ENCODE data around the gene ABCG1. TPM values are rescaled to one million over a fixed set of nuclear protein-coding genes. Genes with fewer than 3 reads are reported as not detected.

Gene ABCG1
- total RNA-seq, 1 experiment from 2014 or later = not detected

- no peak for DNase-seq (ENCODE audit: low read depth)
Observed at GRCh38 chr21:42191696-42192595, 27.0 kb upstream of the ABCG1 start.

- no peak for DNase-seq (ENCODE audit: low read depth)
Observed at GRCh38 chr21:42193131-42193671, 25.7 kb upstream of the ABCG1 start.

GRCh38 chr21:42193721-42194120 lies 25.2 kb upstream of the ABCG1 start:
- no peak for DNase-seq (ENCODE audit: low read depth)

GRCh38 chr21:42194863-42195262 lies 24.1 kb upstream of the ABCG1 start:
- DNase-seq (ENCODE audit: low read depth) = no peak

GRCh38 chr21:42195378-42196031 lies 23.4 kb upstream of the ABCG1 start:
- DNase-seq (ENCODE audit: low read depth) = no peak

- DNase-seq (ENCODE audit: low read depth) = peak; percentile 8
Observed at GRCh38 chr21:42198929-42199867, 19.7 kb upstream of the ABCG1 start.

- no peak for DNase-seq (ENCODE audit: low read depth)
Observed at GRCh38 chr21:42199868-42200463, 19.0 kb upstream of the ABCG1 start.

- no peak for DNase-seq (ENCODE audit: low read depth)
Observed at GRCh38 chr21:42200906-42201614, 17.9 kb upstream of the ABCG1 start.

GRCh38 chr21:42201615-42202161 lies 17.3 kb upstream of the ABCG1 start:
- DNase-seq (ENCODE audit: low read depth) = no peak

GRCh38 chr21:42202321-42202720 lies 16.6 kb upstream of the ABCG1 start:
- DNase-seq (ENCODE audit: low read depth) = no peak

GRCh38 chr21:42203321-42203720 lies 15.6 kb upstream of the ABCG1 start:
- no peak for DNase-seq (ENCODE audit: low read depth)

- no peak for DNase-seq (ENCODE audit: low read depth)
Observed at GRCh38 chr21:42203936-42204335, 15.0 kb upstream of the ABCG1 start.

- DNase-seq (ENCODE audit: low read depth) = no peak
Observed at GRCh38 chr21:42207426-42207825, 11.5 kb upstream of the ABCG1 start.

- no peak for DNase-seq (ENCODE audit: low read depth)
Observed at GRCh38 chr21:42208036-42208435, 10.9 kb upstream of the ABCG1 start.

- DNase-seq (ENCODE audit: low read depth) = no peak
Observed at GRCh38 chr21:42208801-42209490, 10.0 kb upstream of the ABCG1 start.

- DNase-seq (ENCODE audit: low read depth) = peak; percentile 39
Observed at GRCh38 chr21:42209801-42210479, 9.0 kb upstream of the ABCG1 start.

GRCh38 chr21:42212266-42212665 lies 6.7 kb upstream of the ABCG1 start:
- DNase-seq (ENCODE audit: low read depth) = no peak

GRCh38 chr21:42213082-42213774 lies 5.7 kb upstream of the ABCG1 start:
- DNase-seq (ENCODE audit: low read depth) = no peak
